Bronchial epithelial cell (primary cell): Measurements from ENCODE around the gene PRDM2. TPM values are rescaled to one million over a fixed set of nuclear protein-coding genes. Genes with fewer than 3 reads are reported as not detected.

Source experiments
- DNase-seq: peaks from one replicate; pipeline ENCODE4 v3.0.0-alpha.2; 2010; ENCODE audit warnings: low read depth
- FAIRE-seq: peaks from 2 replicates; lab custom pipeline; 2011; peaks lifted over from hg19 to GRCh38; lab: Jason Lieb, UNC
- H3K27me3 ChIP-seq: 2 replicates; pipeline ENCODE4 v1.5.1; 2011; ENCODE audit warnings: low read length; ENCODE audit not compliant: control insufficient read depth, insufficient read depth
- H3K36me3 ChIP-seq: 2 replicates; pipeline ENCODE4 v1.5.1; 2011; ENCODE audit warnings: low read length; ENCODE audit not compliant: control insufficient read depth, insufficient read depth
- H3K4me3 ChIP-seq: 2 replicates; pipeline ENCODE4 v1.5.1; 2011; ENCODE audit warnings: mild to moderate bottlenecking, low read depth, low read length, control low read depth
- CTCF ChIP-seq: IDR thresholded peaks from 2 replicates; pipeline ENCODE4 v1.5.1; 2011; ENCODE audit warnings: mild to moderate bottlenecking, moderate library complexity, low read length, control low read depth, inconsistent platforms; ENCODE audit not compliant: insufficient read depth, severe bottlenecking
- total RNA-seq: library from RNA; depleted of rRNA; stranded (reverse); fragments of >200 nt; gene quantifications from 2 replicates; pipeline ENCODE4 v1.2.1, GENCODE V29; 2014

Gene PRDM2
- total RNA-seq, 1 donor from 2014 or later: 7.1 TPM

- FAIRE-seq: no peak
- Histone ChIP-seq H3K4me3 (no peak overlapping the region), H3K36me3 (peaks cover 4% of the 10 kb centered on the region), H3K27me3 (no peaks in the 10 kb centered on the region)
- DNase-seq: no peak
- TF ChIP-seq CTCF: no peak
Measured at GRCh38 chr1:13793088-13793730, 93.2 kb downstream of the PRDM2 start.

- FAIRE-seq (no peak), DNase-seq (no peak)
Measured at GRCh38 chr1:13794231-13795187, 94.5 kb downstream of the PRDM2 start.

GRCh38 chr1:13797397-13797796 lies 97.4 kb downstream of the PRDM2 start:
- H3K4me3 ChIP-seq: no peak overlapping the region
- no peak for FAIRE-seq
- no peaks in the 10 kb centered on the region for H3K27me3 ChIP-seq
- DNase-seq: no peak
- H3K36me3 ChIP-seq: no peaks in the 10 kb centered on the region
- TF ChIP-seq CTCF: no peak

More at GRCh38 chr1:13794231-13795187, 94.5 kb downstream of the PRDM2 start:
- H3K4me3 ChIP-seq: no peak overlapping the region
- TF ChIP-seq CTCF: no peak
- no peaks in the 10 kb centered on the region for H3K36me3 ChIP-seq
- no peaks in the 10 kb centered on the region for H3K27me3 ChIP-seq

- no peak for DNase-seq
- Histone ChIP-seq H3K4me3 (no peak overlapping the region), H3K36me3 (no peaks in the 10 kb centered on the region), H3K27me3 (no peaks in the 10 kb centered on the region)
- peak; percentile 47 for FAIRE-seq
- no peak for TF ChIP-seq CTCF
Measured at GRCh38 chr1:13798120-13798519, 98.1 kb downstream of the PRDM2 start.

GRCh38 chr1:13799502-13800283 lies 99.7 kb downstream of the PRDM2 start:
- Histone ChIP-seq H3K36me3 (no peaks in the 10 kb centered on the region), H3K4me3 (no peak overlapping the region), H3K27me3 (no peaks in the 10 kb centered on the region)
- no peak for TF ChIP-seq CTCF
- no peak for DNase-seq
- FAIRE-seq: no peak
